NCI-H82 treated with DMSO at 0.1 percent for 48 hours (cell line): ENCODE measurements around the gene CRIP2.

Experiments
- DNase-seq: peaks from one replicate; lab custom pipeline; 2025; ENCODE audit not compliant: unreplicated experiment; lab: John Stamatoyannopoulos, UW

Gene CRIP2

DNA sequence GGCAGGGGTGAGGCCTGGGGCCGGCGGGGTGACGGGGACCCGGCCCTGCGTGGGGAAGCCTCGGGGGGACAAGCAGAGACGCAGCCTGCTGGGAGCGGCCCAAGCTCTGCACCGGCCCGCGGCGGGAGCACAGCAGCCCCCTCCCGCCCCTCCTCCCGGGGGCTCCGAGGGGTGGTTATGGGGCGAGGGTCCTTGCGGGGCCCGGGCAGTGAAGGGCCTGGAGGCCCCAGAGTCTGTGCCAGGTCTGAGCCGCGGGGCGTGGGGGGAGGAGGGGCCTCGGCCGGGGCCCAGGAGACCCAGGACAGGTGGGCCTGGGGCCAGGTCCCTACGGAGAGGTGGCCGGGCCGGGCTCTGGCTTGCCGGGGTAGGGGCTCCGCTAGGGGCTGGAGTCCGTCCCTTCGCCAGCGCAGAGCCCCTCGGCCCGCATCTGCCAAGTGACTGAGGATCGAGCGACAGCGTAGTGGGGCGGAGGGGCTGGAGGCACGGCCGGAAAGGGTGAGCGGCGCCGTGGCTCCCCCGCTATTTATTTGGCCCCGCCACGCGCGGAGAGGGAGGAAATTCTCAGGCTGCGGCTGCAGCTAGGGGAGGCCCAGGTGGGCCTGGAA lies 52.3 kb downstream of the CRIP2 start:
- DNase-seq = no peak

DNA sequence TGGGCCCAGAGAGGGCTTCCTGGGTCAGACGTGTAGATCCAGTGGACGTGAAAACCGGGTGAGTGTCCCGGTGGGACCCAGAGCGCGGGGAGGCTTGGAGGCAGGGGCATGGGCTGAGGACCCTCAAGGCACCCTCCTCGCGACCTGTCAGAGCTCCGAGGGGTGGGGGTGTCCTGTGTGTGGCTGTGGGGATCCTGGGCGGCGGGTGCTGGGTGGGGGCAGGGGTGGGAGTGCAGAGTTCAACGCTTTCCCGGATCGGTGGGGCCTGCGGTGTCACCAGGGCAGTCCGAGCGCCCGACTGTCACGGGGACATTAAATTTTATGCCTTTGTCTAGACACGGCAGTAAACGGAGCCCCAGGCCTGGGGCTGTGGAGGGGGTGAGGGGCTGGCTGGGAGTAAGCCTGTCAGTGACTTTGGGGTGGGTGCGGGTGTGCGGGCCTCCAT lies 52.8 kb downstream of the CRIP2 start:
- DNase-seq = no peak

DNA sequence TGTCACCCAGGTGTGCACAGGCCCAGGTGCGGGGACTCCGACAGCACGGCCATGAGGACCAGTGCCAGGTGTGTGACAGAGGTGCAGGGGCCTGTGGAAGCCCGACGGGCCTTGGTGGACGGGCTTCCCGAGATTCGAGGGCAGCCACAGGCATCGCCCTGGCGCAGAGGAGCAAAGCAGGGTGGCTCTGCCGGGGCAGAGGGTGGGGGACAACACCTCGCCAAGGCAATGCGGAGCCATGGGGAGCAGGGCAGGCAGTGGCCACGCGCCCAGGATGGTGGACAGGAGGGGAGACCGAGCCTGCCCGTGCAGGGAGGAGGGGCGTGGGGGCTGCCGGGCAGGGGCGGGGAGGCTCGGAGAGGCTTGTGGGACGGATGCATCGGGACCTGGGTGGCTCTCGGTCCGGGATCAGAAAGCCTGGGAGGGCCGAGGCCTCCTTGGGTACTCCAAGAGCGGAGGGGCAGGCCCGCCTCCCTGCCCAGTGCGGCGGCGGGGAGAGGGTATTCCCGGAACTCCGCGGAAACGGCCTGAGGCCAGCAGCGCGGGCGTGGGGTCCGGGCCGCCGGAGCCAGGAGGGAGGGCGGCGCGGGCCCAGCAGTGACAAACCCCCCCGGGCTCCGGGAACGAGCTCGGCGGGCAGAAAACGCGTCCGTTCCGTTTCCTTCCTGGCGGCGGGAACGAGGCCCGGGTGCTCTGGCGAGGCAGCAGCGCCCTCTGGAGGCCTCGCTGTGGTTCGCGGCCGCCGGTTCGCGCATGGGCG lies 53.4 kb downstream of the CRIP2 start:
- DNase-seq = no peak

DNA sequence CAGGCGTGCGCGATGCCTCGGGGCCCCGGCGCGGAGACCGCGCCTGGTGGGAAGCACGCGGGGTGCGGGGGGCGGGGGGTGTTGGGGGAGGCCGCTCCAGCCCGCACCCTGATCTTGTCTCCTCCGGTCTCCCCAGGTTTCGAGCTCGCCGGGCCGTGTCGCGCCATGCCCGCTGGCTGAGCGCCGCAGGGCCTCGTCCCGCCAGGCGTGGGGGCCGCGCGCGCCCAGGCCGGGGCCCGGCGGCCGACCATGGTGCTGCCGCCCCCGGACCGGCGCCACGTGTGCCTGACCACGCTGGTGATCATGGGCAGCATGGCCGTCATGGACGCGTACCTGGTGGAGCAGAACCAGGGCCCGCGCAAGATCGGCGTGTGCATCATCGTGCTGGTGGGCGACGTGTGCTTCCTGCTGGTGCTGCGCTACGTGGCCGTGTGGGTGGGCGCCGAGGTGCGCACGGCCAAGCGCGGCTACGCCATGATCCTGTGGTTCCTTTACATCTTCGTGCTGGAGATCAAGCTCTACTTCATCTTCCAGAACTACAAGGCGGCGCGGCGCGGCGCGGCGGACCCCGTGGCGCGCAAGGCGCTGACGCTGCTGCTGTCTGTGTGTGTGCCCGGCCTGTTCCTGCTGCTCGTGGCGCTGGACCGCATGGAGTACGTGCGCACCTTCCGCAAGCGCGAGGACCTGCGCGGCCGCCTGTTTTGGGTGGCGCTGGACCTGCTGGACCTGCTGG lies 54.1 kb downstream of the CRIP2 start:
- no peak for DNase-seq

DNA sequence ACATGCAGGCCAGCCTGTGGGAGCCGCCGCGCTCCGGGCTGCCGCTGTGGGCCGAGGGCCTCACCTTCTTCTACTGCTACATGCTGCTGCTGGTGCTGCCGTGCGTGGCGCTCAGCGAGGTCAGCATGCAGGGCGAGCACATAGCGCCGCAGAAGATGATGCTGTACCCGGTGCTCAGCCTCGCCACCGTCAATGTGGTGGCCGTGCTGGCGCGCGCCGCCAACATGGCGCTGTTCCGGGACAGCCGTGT lies 54.6 kb downstream of the CRIP2 start:
- no peak for DNase-seq
